Neutrophil (primary cell): Measurements from ENCODE around the gene ANP32D.
"Not testable (repeated sequence)": the region's sequence is repeated elsewhere in the genome, so short reads cannot be mapped to it uniquely, and the experiment has no call there.

Experiments used
- H3K27ac ChIP-seq: fragments of 200-600 bp; sonication (generic); 2 replicates; pipeline ENCODE4 v1.5.1; 2016; ENCODE audit warnings: mild to moderate bottlenecking, moderate library complexity
- H3K27me3 ChIP-seq: fragments of 200-600 bp; sonication (generic); 2 replicates; pipeline ENCODE4 v1.6.0; 2016; ENCODE audit warnings: mild to moderate bottlenecking
- H3K36me3 ChIP-seq: fragments of 200-600 bp; sonication (generic); 2 replicates; pipeline ENCODE4 v1.5.1; 2017
- H3K4me1 ChIP-seq, 2 experiments: fragments of 200-600 bp in 1 of 2; sonication (generic) in 1 of 2; 1 replicate in 1 of 2; 2 replicates in 1 of 2; pipeline versions ENCODE4 v1.5.1 to v1.6.1; 2013 to 2016; ENCODE audit warnings: low read depth in 1 of 2, low read length in 1 of 2, mild to moderate bottlenecking in 1 of 2, moderate library complexity in 1 of 2; ENCODE audit not compliant: control insufficient read depth in 1 of 2, insufficient read depth in 1 of 2
- H3K4me3 ChIP-seq, 2 experiments: fragments of 200-600 bp in 1 of 2; sonication (generic) in 1 of 2; 1 replicate in 1 of 2; 2 replicates in 1 of 2; pipeline ENCODE4 v1.5.1; 2013 to 2016; ENCODE audit warnings: low read depth in 1 of 2, low read length in 1 of 2, mild to moderate bottlenecking in 1 of 2, moderate library complexity in 1 of 2
- H3K9me3 ChIP-seq: fragments of 200-600 bp; sonication (generic); 2 replicates; pipeline ENCODE4 v1.5.1; 2016
- CTCF ChIP-seq: fragments of 200-600 bp; sonication (generic); IDR thresholded peaks from 2 replicates; pipeline ENCODE4 v1.5.1; 2016; ENCODE audit warnings: antibody characterized with exemption

ANP32D gene

GRCh38 chr12:48455116-48455515, 17.2 kb upstream of the ANP32D start:
- H3K27ac ChIP-seq, result no peak overlapping the region
- H3K4me1 ChIP-seq, result no peaks in the 10 kb centered on the region
- peaks cover 4% of the 10 kb centered on the region for H3K27me3 ChIP-seq
- no peaks in the 10 kb centered on the region for H3K9me3 ChIP-seq
- no peaks in the 10 kb centered on the region for H3K36me3 ChIP-seq
- H3K4me3 ChIP-seq, result no peak overlapping the region
- TF ChIP-seq CTCF, result no peak

- H3K36me3 ChIP-seq, result no peaks in the 10 kb centered on the region
- H3K4me3 ChIP-seq, result no peak overlapping the region
- H3K9me3 ChIP-seq, result no peaks in the 10 kb centered on the region
- H3K27me3 ChIP-seq, result peaks cover 12% of the 10 kb centered on the region
- TF ChIP-seq CTCF, result no peak
- H3K27ac ChIP-seq, result no peak overlapping the region
- no peaks in the 10 kb centered on the region for H3K4me1 ChIP-seq
Observed at GRCh38 chr12:48459259-48459658, 13.1 kb upstream of the ANP32D start.

GRCh38 chr12:48469027-48469426, 3.3 kb upstream of the ANP32D start:
- H3K27ac ChIP-seq, H3K4me1 ChIP-seq: not testable (repeated sequence)

GRCh38 chr12:48473061-48473460, 702 bp downstream of the ANP32D start:
- TF ChIP-seq CTCF, result no peak
- H3K4me1 ChIP-seq, result no peaks in the 10 kb centered on the region
- H3K27me3 ChIP-seq, result no peaks in the 10 kb centered on the region
- no peak overlapping the region for H3K27ac ChIP-seq
- H3K9me3 ChIP-seq, result no peaks in the 10 kb centered on the region
- no peak overlapping the region for H3K4me3 ChIP-seq
- no peaks in the 10 kb centered on the region for H3K36me3 ChIP-seq

More at GRCh38 chr12:48469027-48469426, 3.3 kb upstream of the ANP32D start:
- not testable (repeated sequence) for H3K9me3 ChIP-seq, H3K36me3 ChIP-seq, H3K27me3 ChIP-seq, H3K4me3 ChIP-seq

GRCh38 chr12:48474497-48474896, 2.1 kb downstream of the ANP32D start:
- H3K27ac ChIP-seq, result not testable (repeated sequence)

GRCh38 chr12:48482198-48482597, 9.8 kb downstream of the ANP32D start, which contains the start of gene C12orf54:
C12orf54 (plus strand) TSS chr12:48482498; CDS start chr12:48483297, 799 bp downstream.
- TF ChIP-seq CTCF, result no peak
- Histone ChIP-seq H3K27me3 (peaks cover 25% of the 10 kb centered on the region), H3K4me3 (no peak within 1 kb of the TSS), H3K4me1 (no peaks in the 10 kb centered on the region), H3K36me3 (no peaks in the 10 kb centered on the region), H3K9me3 (no peaks in the 10 kb centered on the region), H3K27ac (no peak within 1 kb of the TSS)

More at GRCh38 chr12:48474497-48474896, 2.1 kb downstream of the ANP32D start:
- H3K36me3 ChIP-seq, H3K27me3 ChIP-seq, H3K4me1 ChIP-seq, H3K9me3 ChIP-seq, H3K4me3 ChIP-seq: not testable (repeated sequence)

GRCh38 chr12:48482930-48483329, 10.6 kb downstream of the ANP32D start:
- peaks cover 25% of the 10 kb centered on the region for H3K27me3 ChIP-seq
- no peak for TF ChIP-seq CTCF

More at GRCh38 chr12:48482930-48483329, 10.6 kb downstream of the ANP32D start:
- H3K27ac ChIP-seq, result no peak overlapping the region
- H3K9me3 ChIP-seq, result no peaks in the 10 kb centered on the region
- no peaks in the 10 kb centered on the region for H3K4me1 ChIP-seq
- H3K36me3 ChIP-seq, result no peaks in the 10 kb centered on the region
- H3K4me3 ChIP-seq, result no peak overlapping the region
